Activated effector memory CD4-positive, alpha-beta T cell treated with anti-CD3 and anti-CD28 coated beads, Interleukin-2, amount 50 U/mL, for 16 hours (primary cell): ENCODE results near the gene PTPRN2.
A peak's percentile ranks its signal among the peaks of the same experiment; 100 is the strongest.
"Not testable (repeated sequence)": the region's sequence is repeated elsewhere in the genome, so short reads cannot be mapped to it uniquely, and the experiment has no call there.

Source experiments
- DNase-seq: peaks from one replicate; pipeline ENCODE4 v3.0.0-alpha.2; 2020

Gene PTPRN2

GRCh38 chr7:157903296-157903695 lies 684.3 kb downstream of the PTPRN2 start:
- peak; percentile 9 for DNase-seq

GRCh38 chr7:157901816-157902610 lies 685.6 kb downstream of the PTPRN2 start:
- DNase-seq, result not testable (repeated sequence)

- no peak for DNase-seq
Measured at GRCh38 chr7:157901166-157901565, 686.5 kb downstream of the PTPRN2 start.

- DNase-seq, result peak; percentile 30
Measured at GRCh38 chr7:157900556-157900955, 687.1 kb downstream of the PTPRN2 start.

GRCh38 chr7:157900011-157900410 lies 687.6 kb downstream of the PTPRN2 start:
- peak; percentile 30 for DNase-seq

GRCh38 chr7:157898802-157899505 lies 688.7 kb downstream of the PTPRN2 start:
- DNase-seq, result peak; percentile 14

DNA sequence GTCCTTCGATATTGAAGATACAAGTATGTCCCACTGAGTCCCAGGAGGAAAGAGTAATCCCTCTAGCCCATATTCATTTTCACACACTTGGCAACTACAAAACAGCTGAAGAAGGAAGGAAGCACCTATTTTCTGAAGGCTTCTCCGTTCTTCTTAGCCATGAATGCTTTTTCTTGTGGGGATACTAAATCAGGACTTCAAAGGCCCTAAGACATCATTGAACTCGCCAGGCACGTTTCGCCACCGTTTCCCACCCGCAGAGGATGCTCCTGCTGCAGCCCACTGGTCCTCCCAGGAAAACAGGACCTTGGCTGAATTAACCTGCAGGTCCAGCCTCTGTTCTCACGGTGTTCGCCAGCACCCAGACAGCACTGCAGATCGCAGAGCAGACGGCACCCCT lies 689.4 kb downstream of the PTPRN2 start:
- no peak for DNase-seq

DNA sequence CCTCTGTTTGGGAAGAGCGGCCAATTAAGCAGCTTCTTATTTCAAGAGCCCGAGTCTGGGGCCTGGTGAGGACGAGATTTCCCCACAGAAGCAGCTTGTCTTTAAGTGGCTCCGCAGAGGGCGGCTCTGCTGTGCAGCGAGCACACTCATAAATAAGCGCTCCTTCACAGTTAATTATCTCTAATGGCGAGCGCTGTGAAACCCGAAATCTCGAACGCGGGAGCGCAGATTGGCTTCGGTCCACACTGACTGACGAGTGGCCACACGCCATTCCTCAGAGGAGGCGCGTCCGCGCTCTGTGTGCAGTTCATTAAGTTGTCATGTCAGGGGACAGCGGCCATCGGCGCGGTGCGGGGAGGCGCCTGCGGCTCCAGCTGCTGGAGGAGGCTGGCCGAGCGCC lies 689.9 kb downstream of the PTPRN2 start:
- peak; percentile 52 for DNase-seq

DNA sequence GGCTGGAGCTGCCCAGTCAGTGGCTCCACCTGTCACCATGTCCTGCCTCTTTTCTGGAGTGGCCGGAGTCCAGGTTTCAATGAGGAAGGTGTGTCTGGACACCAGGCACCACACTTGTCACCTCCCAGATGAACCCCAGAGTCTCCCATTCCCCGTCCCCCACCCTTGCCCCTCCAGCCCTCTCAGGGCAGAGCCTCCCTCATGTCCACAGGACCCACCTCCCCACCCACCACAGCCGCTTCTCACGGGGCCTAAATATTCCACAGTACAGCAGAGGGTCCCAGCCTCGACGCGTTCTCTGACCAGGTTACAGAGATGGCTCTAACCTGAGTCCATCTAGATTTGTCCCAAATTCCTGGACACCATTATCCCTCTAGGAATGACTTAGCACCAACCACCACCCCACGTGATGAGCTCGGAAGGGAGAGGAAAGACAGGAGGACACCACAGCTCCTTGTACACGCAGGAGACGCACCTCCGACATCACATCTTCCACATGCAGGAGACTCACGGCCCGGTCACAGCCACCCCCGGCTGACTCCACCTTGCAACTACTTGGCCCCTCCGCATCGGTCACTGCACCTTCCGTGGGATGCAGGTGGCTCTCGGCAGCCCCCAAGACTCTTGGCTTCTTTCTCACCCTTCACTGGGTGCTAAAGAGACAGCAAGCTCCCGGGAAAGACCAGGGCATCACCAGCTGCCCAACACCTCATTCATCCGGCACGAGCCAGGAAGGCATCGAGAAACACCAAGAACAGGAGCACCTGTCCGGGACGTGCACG lies 690.7 kb downstream of the PTPRN2 start:
- peak; percentile 31 for DNase-seq

DNA sequence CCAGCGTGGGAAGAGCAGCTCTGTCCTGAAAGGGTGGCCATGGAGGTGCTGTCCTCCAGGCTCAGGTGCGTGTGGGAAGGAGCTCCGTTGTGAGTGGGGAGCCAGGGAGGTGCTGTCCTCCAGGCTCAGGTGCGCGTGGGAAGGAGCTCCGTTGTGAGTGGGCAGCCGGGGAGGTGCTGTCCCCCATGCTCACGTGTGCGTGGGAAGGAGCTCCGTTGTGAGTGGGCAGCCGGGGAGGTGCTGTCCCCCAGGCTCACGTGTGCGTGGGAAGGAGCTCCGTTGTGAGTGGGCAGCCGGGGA lies 691.3 kb downstream of the PTPRN2 start:
- not testable (repeated sequence) for DNase-seq

DNA sequence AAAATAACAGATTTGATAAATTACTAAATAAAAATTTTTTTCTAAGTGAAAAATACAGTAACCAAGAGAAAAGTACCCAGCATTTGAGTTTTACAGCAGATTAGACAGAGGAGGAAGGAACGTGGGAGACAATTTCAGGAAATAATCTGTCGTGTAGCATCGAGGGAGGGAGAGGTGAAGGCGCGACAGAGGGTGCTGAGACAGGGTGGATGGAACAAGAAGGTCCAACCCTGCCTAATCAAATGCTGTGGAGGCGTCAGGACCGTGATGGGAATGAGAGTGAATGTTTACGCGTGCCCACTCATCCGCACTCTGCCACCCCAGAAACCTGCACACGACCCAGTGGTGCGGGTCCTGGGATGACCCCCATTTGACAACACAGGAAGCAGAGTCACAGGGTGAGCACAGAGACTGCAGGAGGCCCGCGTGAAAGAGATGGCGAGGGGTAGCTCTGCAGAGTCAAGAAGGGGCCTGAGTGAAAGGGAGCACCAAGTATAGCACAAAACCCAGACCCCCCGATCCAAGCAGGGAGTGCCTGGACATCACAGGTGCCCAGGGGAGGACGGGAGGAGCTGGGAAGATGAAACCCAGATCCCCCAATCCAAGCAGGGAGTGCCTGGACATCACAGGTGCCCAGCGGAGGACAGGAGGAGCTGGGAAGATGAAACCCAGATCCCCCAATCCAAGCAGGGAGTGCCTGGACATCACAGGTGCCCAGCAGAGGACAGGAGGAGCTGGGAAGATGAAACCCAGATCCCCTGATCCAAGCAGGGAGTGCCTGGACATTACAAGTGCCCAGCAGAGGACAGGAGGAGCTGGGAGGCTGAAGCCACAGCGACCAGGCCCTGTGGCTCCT lies 691.9 kb downstream of the PTPRN2 start:
- DNase-seq, result peak; percentile 38

DNA sequence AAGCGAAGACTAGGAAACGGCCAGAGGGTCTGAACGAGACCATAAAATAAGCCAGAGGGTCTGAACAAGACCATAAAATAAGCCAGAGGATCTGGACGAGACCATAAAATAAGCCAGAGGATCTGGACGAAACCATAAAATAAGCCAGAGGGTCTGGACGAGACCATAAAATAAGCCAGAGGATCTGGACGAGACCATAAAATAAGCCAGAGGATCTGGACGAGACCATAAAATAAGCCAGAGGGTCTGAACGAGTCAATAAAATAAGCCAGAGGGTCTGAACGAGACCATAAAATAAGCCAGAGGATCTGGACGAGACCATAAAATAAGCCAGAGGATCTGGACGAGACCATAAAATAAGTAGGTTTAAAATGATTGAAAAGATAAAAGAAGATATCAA lies 692.5 kb downstream of the PTPRN2 start:
- DNase-seq, result not testable (repeated sequence)

DNA sequence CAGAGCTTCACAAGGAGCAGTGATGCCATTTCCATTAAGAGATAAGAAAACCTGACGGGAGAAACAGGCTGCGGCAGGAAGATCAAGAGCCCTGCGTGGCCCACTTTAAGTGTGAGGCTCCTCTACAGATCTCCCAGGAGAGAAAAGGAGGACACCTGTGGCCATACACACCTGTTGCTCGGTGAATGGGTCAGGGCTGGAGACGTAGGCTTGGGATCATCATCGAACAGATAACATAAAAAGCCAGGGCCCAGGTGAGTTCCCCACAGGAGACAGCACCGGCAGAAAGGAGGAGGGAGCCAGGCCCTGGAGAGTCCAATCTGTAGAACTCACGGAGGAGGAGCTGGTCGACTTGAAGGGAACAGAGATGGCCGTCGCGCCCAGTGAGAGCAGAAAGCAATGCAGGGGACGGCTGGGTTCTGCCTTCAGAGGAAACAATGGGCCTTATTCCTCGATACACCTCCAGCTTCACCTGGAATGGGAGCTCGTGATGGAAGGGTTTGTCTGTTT lies 694.0 kb downstream of the PTPRN2 start:
- DNase-seq, result peak; percentile 41

- DNase-seq, result peak; percentile 39
Measured at GRCh38 chr7:157892751-157893523, 694.7 kb downstream of the PTPRN2 start.

DNA sequence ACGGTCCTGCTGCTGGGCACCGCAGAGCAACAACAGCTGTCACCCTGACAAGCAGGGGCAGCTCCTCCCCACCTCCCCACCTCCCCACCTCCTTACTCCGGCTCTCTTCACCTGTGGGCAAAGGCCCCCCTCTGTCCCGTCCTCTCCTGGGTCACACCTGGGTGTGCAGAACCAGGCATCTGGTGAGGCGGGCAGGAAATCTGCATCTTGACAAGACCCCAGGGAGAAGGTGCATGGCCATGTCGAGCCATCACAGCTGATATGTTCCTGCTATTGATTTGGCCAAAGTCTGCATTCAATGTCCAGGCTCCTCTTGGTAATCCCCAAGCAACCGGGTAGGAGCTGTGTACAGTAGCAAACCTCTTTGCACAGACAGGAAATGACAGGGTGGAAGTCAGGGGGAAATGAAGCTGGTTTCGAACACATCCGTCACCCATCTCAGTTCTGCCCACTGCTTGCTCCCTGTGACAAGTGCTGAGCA lies 696.7 kb downstream of the PTPRN2 start:
- DNase-seq, result peak; percentile 60

DNA sequence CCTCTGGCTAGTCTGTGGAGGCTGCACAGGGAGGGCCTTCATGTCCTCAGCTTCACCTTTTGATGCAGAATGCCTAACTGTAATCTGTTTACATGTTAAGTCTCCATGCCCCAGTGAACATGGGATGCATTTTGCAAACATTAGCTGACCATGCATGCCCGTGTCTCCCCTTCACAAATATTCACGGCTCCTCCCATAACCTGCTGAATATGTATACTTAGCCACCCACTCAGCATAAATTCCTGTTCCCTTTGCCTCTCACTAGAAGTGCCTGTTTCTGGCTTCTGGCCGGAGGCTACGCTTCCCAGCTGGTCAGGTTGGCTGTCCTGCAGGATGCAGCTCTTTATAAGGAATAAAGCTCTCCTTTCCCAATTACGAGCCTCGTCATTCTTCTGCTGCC lies 698.1 kb downstream of the PTPRN2 start:
- DNase-seq, result peak; percentile 17

GRCh38 chr7:157888579-157888978 lies 699.0 kb downstream of the PTPRN2 start:
- DNase-seq, result peak; percentile 50

GRCh38 chr7:157887400-157887799 lies 700.2 kb downstream of the PTPRN2 start:
- DNase-seq, result no peak

DNA sequence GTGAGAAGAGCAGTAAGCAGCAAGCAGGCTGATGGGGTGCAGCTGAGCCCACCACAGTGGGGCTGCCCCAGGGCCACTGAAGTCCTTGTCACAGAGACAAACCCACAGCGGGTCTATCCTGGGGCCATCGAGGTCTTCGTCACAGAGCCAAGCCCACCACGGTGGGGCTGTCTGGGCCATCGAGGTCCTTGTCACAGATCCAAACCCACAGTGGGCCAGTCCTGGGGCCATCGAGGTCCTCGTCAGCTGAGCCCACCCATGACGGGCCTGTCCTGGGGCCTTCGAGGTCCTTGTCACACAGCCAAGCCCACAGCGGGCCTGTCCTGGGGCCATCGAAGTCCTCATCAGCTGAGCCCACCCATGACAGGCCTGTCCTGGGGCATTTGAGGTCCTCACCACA lies 700.9 kb downstream of the PTPRN2 start:
- DNase-seq, result no peak

GRCh38 chr7:157886266-157886665 lies 701.4 kb downstream of the PTPRN2 start:
- no peak for DNase-seq

GRCh38 chr7:157885140-157885539 lies 702.5 kb downstream of the PTPRN2 start:
- no peak for DNase-seq
